H9 (cell line): ENCODE results near the gene CELA2A. TPM values are rescaled to one million over a fixed set of nuclear protein-coding genes. Genes with fewer than 3 reads are reported as not detected.
"Not testable (repeated sequence)": the region's sequence is repeated elsewhere in the genome, so short reads cannot be mapped to it uniquely, and the experiment has no call there.

Experiments used
- DNase-seq: peaks from one replicate; pipeline ENCODE4 v3.0.0-alpha.2; 2017
- H2AFZ ChIP-seq: one replicate; pipeline ENCODE4 v1.6.1; 2013; ENCODE audit warnings: mild to moderate bottlenecking, low read length, control low read depth, moderate library complexity
- H2AK5ac ChIP-seq: 2 replicates; pipeline ENCODE4 v1.6.1; 2013; ENCODE audit warnings: low read length, control low read depth, mixed read lengths; ENCODE audit not compliant: insufficient read length
- H2BK120ac ChIP-seq: one replicate; pipeline ENCODE4 v1.6.1; 2013; ENCODE audit warnings: low read depth, mild to moderate bottlenecking, low read length, control low read depth, inconsistent platforms; ENCODE audit not compliant: poor library complexity, severe bottlenecking
- H2BK12ac ChIP-seq: 2 replicates; pipeline ENCODE4 v1.6.1; 2013; ENCODE audit warnings: low read length, control low read depth, mixed read lengths, low read depth; ENCODE audit not compliant: insufficient read length
- H2BK15ac ChIP-seq: 2 replicates; pipeline ENCODE4 v1.6.1; 2013; ENCODE audit warnings: low read depth, low read length, control low read depth
- H2BK20ac ChIP-seq: one replicate; pipeline ENCODE4 v1.6.1; 2013; ENCODE audit warnings: low read depth, mild to moderate bottlenecking, low read length, control low read depth, inconsistent platforms; ENCODE audit not compliant: poor library complexity, severe bottlenecking
- H2BK5ac ChIP-seq: 2 replicates; pipeline ENCODE4 v1.6.1; 2013; ENCODE audit warnings: low read length, control low read depth, mixed read lengths; ENCODE audit not compliant: insufficient read length
- H3K14ac ChIP-seq: 2 replicates; pipeline ENCODE4 v1.6.1; 2013; ENCODE audit warnings: low read length, control low read depth; ENCODE audit not compliant: insufficient read depth
- H3K18ac ChIP-seq: 2 replicates; pipeline ENCODE4 v1.6.1; 2013; ENCODE audit warnings: low read depth, mild to moderate bottlenecking, mixed read lengths, low read length, control low read depth; ENCODE audit not compliant: insufficient read length
- H3K23ac ChIP-seq: 2 replicates; pipeline ENCODE4 v1.6.1; 2013; ENCODE audit warnings: low read length, control low read depth, mixed read lengths, low read depth; ENCODE audit not compliant: insufficient read length
- H3K23me2 ChIP-seq: 2 replicates; pipeline ENCODE4 v1.6.1; 2013; ENCODE audit warnings: low read depth, mild to moderate bottlenecking, mixed read lengths, low read length, control low read depth; ENCODE audit not compliant: insufficient read length, poor library complexity, severe bottlenecking
- H3K27ac ChIP-seq: 2 replicates; pipeline ENCODE4 v1.5.1; 2013; ENCODE audit warnings: low read length, control low read depth, mixed read lengths, low read depth; ENCODE audit not compliant: insufficient read length
- H3K27me3 ChIP-seq: 2 replicates; pipeline ENCODE4 v1.6.1; 2013; ENCODE audit warnings: low read length, control low read depth, inconsistent platforms; ENCODE audit not compliant: insufficient read depth
- H3K4ac ChIP-seq: 2 replicates; pipeline ENCODE4 v1.6.1; 2013; ENCODE audit warnings: low read depth, mild to moderate bottlenecking, control low read depth, inconsistent platforms, low read length, moderate library complexity
- H3K4me1 ChIP-seq: 2 replicates; pipeline ENCODE4 v1.6.1; 2013; ENCODE audit warnings: low read length, control low read depth, inconsistent platforms; ENCODE audit not compliant: insufficient read depth
- H3K4me2 ChIP-seq: 2 replicates; pipeline ENCODE4 v1.6.1; 2013; ENCODE audit warnings: low read length, control low read depth, mixed read lengths; ENCODE audit not compliant: insufficient read length, insufficient read depth
- H3K56ac ChIP-seq: 2 replicates; pipeline ENCODE4 v1.6.1; 2013; ENCODE audit warnings: low read depth, mild to moderate bottlenecking, mixed read lengths, low read length, control low read depth; ENCODE audit not compliant: insufficient read length
- H3K79me1 ChIP-seq: 2 replicates; pipeline ENCODE4 v1.6.1; 2013; ENCODE audit warnings: low read depth, mild to moderate bottlenecking, moderate library complexity, low read length, control low read depth, inconsistent platforms; ENCODE audit not compliant: insufficient read depth, poor library complexity, severe bottlenecking
- H3K79me2 ChIP-seq: 2 replicates; pipeline ENCODE4 v1.6.1; 2013; ENCODE audit warnings: low read length, control low read depth, inconsistent platforms; ENCODE audit not compliant: insufficient read depth
- H3K9ac ChIP-seq: 2 replicates; pipeline ENCODE4 v1.6.1; 2013; ENCODE audit warnings: low read length, control low read depth, mixed read lengths; ENCODE audit not compliant: insufficient read length; ENCODE audit errors: extremely low read depth
- H3K9me3 ChIP-seq: one replicate; pipeline ENCODE4 v1.6.1; 2013; ENCODE audit warnings: low read depth, low read length, inconsistent platforms; ENCODE audit not compliant: control insufficient read depth
- H3T11ph ChIP-seq: one replicate; pipeline ENCODE4 v1.6.1; 2013; ENCODE audit warnings: mild to moderate bottlenecking, low read length, control low read depth, inconsistent platforms
- H4K20me1 ChIP-seq: one replicate; pipeline ENCODE4 v1.6.1; 2013; ENCODE audit not compliant: control insufficient read depth, insufficient read length, insufficient read depth
- H4K5ac ChIP-seq: 2 replicates; pipeline ENCODE4 v1.6.1; 2013; ENCODE audit warnings: low read depth, mild to moderate bottlenecking, mixed read lengths, low read length, control low read depth; ENCODE audit not compliant: insufficient read length
- H4K8ac ChIP-seq: replicated peaks from 2 replicates; pipeline ENCODE4 v1.6.1; 2013; ENCODE audit warnings: low read length, control low read depth, mixed read lengths, low read depth; ENCODE audit not compliant: insufficient read length
- H4K91ac ChIP-seq: 2 replicates; pipeline ENCODE4 v1.6.1; 2013; ENCODE audit warnings: low read depth, mild to moderate bottlenecking, moderate library complexity, mixed read lengths, low read length, control low read depth; ENCODE audit not compliant: insufficient read length
- H3K27ac Mint-ChIP-seq, 3 experiments: 2 replicates in 2 of 3; 3 replicates in 1 of 3; pipeline ENCODE4 v1.8.0; 2020 to 2021; ENCODE audit warnings: mixed read lengths in 3 of 3, mild to moderate bottlenecking in 1 of 3, moderate library complexity in 1 of 3
- H3K27me3 Mint-ChIP-seq: 2 replicates; pipeline ENCODE4 v1.8.0; 2021; ENCODE audit warnings: low read depth, mild to moderate bottlenecking, moderate library complexity, mixed read lengths
- H3K36me3 Mint-ChIP-seq, 3 experiments: 2 replicates in 2 of 3; 3 replicates in 1 of 3; pipeline ENCODE4 v1.8.0; 2020 to 2021; ENCODE audit warnings: low read depth in 3 of 3, mixed read lengths in 3 of 3; ENCODE audit not compliant: insufficient read depth in 1 of 3
- H3K4me1 Mint-ChIP-seq, 2 experiments: 2 replicates each; pipeline ENCODE4 v1.8.0; 2020; ENCODE audit warnings: mixed read lengths in 2 of 2
- H3K4me3 Mint-ChIP-seq, 2 experiments: 2 replicates in 1 of 2; 3 replicates in 1 of 2; pipeline ENCODE4 v1.8.0; 2020 to 2021; ENCODE audit warnings: mild to moderate bottlenecking in 2 of 2, mixed read lengths in 2 of 2, moderate library complexity in 1 of 2
- H3K9me3 Mint-ChIP-seq, 2 experiments: 2 replicates in 1 of 2; 3 replicates in 1 of 2; pipeline ENCODE4 v1.8.0; 2020; ENCODE audit warnings: mild to moderate bottlenecking in 2 of 2, mixed read lengths in 2 of 2, moderate library complexity in 1 of 2
- WGBS: extraction: QIAGEN DNeasy Blood & Tissue Kit; methylation state at CpG from one replicate; pipeline ENCODE4 v1.1.7; 2013; ENCODE audit warnings: missing lambda C conversion rate, low lambda C conversion rate, mixed read lengths; ENCODE audit not compliant: insufficient read length; ENCODE audit errors: extremely low coverage; 5-methylcytosine and 5-hydroxymethylcytosine counted together
- total RNA-seq: library from RNA; stranded (reverse); gene quantifications from 2 replicates; pipeline ENCODE4 v1.2.1, GENCODE V29; 2021
- TF ChIP-seq, protein P1 (sequence below): fragments of 200-600 bp; sonication (generic); conservative IDR thresholded peaks from 3 replicates; pipeline ENCODE4 v1.8.0; 2021; ENCODE audit warnings: antibody characterized with exemption, mild to moderate bottlenecking

CELA2A gene
- total RNA-seq, 1 experiment from 2014 or later = not detected

DNA sequence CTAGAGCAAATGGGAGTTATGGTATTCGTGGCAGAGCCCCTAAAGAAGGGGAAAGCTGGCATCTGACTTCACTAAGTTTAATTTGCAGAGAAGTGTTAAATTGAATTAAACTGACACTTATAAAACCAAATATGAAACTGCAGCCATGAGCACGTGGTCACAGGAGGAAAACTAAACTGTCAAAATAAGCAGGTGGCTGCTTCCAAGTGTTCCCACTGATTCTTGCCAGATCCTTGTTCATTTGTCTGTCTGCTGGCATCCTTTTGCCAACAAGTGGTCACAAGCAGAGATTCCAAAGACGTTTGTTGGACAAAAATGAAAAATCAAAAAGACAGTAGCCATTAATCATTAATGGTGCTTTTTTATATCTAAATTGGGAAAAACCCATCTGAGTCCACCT, 12.8 kb downstream of the CELA2A start:
- Histone ChIP-seq H3K23ac (no peak overlapping the region), H4K5ac (no peak overlapping the region), H4K8ac (no peak overlapping the region), H3K14ac (no peak overlapping the region), H3T11ph (no peak overlapping the region), H2AK5ac (no peak overlapping the region), H2BK12ac (no peak overlapping the region), H2BK120ac (no peak overlapping the region), H2BK20ac (no peak overlapping the region), H4K20me1 (no peaks in the 10 kb centered on the region), H3K79me1 (no peaks in the 10 kb centered on the region), H2BK5ac (no peak overlapping the region), H3K79me2 (no peaks in the 10 kb centered on the region), H2BK15ac (no peak overlapping the region), H3K56ac (no peak overlapping the region), H2AFZ (no peak overlapping the region), H3K4me1 (no peaks in the 10 kb centered on the region), H3K4ac (no peak overlapping the region), H3K4me2 (no peak overlapping the region), H3K9me3 (no peaks in the 10 kb centered on the region), H3K9ac (no peak overlapping the region), H3K18ac (no peak overlapping the region), H4K91ac (no peak overlapping the region), H3K27me3 (no peaks in the 10 kb centered on the region), H3K23me2 (no peaks in the 10 kb centered on the region), H3K27ac (no peak overlapping the region)
- H3K4me1 Mint-ChIP-seq = no peaks in the 10 kb centered on the region; a peak in 2 of 4 replicates
- no peaks in the 10 kb centered on the region for H3K9me3 Mint-ChIP-seq
- peaks cover 7% of the 10 kb centered on the region for H3K27me3 Mint-ChIP-seq
- no peak overlapping the region; a peak in 1 of 7 replicates for H3K27ac Mint-ChIP-seq
- no CpG with 5 or more reads among the region's 3 CpGs for WGBS
- DNase-seq = no peak
- TF ChIP-seq, protein P1, sequence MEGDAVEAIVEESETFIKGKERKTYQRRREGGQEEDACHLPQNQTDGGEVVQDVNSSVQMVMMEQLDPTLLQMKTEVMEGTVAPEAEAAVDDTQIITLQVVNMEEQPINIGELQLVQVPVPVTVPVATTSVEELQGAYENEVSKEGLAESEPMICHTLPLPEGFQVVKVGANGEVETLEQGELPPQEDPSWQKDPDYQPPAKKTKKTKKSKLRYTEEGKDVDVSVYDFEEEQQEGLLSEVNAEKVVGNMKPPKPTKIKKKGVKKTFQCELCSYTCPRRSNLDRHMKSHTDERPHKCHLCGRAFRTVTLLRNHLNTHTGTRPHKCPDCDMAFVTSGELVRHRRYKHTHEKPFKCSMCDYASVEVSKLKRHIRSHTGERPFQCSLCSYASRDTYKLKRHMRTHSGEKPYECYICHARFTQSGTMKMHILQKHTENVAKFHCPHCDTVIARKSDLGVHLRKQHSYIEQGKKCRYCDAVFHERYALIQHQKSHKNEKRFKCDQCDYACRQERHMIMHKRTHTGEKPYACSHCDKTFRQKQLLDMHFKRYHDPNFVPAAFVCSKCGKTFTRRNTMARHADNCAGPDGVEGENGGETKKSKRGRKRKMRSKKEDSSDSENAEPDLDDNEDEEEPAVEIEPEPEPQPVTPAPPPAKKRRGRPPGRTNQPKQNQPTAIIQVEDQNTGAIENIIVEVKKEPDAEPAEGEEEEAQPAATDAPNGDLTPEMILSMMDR = no peak
- H3K4me3 Mint-ChIP-seq = no peak overlapping the region
- no peaks in the 10 kb centered on the region for H3K36me3 Mint-ChIP-seq

DNA sequence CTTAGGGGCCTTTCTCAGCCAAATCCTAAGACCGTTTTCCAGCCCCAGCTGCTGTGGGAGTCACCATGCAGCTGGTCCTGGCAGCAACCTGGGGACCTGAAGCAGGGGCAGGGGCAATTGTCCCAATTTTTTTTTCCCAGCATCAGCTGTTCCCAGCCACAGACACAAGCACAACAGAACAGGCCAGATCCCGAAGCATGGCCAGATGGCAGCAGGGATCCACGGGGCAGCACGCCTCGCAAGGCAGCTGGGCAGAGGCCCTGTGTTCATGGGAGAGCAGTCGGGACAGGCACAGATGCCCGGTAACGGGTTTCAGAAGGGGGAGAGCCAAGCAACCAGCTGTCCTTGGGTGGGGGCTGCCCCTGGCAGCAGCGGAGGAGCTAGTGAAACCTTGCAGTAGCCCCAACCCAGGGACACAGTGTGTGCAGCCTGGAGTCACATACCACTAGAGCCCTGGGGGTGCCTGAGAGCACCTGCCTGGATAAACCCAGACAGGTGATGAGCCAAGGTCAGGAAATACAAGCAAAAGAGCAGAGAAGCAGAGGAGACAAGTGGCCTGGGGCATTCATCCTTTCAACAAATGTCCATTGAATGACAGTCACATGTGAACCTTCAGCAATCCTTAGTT, 13.4 kb downstream of the CELA2A start:
- not testable (repeated sequence) for H2BK15ac ChIP-seq, H2AFZ ChIP-seq, H3K27ac ChIP-seq, H3K79me2 ChIP-seq, H3K27ac Mint-ChIP-seq, H4K8ac ChIP-seq, DNase-seq, H3K18ac ChIP-seq, H2BK120ac ChIP-seq, H2BK5ac ChIP-seq, H2BK20ac ChIP-seq, H3K23ac ChIP-seq, H3K4me3 Mint-ChIP-seq, H3K56ac ChIP-seq, H4K5ac ChIP-seq, H3K4ac ChIP-seq, H3K9me3 ChIP-seq, H3K4me1 ChIP-seq, H3K9me3 Mint-ChIP-seq, H3T11ph ChIP-seq, H3K79me1 ChIP-seq, H3K23me2 ChIP-seq, H2AK5ac ChIP-seq, H3K9ac ChIP-seq, H3K4me2 ChIP-seq, H3K27me3 ChIP-seq, H3K36me3 Mint-ChIP-seq, H3K27me3 Mint-ChIP-seq, H2BK12ac ChIP-seq, H3K4me1 Mint-ChIP-seq, H4K91ac ChIP-seq, H4K20me1 ChIP-seq, H3K14ac ChIP-seq
- WGBS = no CpG with 5 or more reads among the region's 9 CpGs
